GM19240 (cell line): ENCODE results near the gene VPS13D.
"Not testable (repeated sequence)": the region's sequence is repeated elsewhere in the genome, so short reads cannot be mapped to it uniquely, and the experiment has no call there.

Source experiments
- DNase-seq: peaks from one replicate; pipeline ENCODE4 v3.0.0; 2011; ENCODE audit warnings: low spot score; ENCODE audit not compliant: insufficient read length

The VPS13D gene

DNA sequence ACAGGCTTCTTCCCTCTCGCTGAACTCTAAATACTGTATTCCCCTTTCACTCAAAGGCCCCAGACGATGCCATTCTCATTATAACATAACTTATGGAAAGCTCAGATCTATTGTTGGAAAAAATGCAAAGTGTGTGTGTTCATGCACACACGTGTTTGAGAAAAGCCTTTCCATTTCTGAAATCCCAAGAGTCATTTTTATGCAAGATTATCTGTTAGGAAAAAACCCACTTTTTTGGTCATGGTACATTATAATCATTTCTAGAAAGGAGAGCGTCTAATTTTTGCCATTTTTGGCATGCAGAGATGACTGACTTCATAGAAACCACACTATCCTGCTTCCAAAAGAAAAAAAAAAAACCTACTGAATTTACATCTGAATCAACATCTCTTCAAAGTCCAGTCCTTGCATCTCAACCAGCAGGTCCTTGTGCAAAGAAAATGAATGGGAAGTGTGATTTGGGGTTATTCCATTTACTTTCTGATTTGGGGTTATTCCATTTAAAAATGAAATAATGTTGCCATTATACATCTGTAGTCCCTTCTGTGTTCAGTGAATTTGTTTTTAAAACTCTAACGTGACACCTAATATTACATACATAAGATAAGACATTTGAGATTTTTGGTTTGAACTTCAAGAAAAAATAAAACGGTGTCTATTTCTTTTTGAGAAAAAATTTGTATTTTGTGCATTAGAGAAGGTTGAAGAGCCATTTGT is 237.9 kb downstream of the VPS13D start:
- DNase-seq: no peak

DNA sequence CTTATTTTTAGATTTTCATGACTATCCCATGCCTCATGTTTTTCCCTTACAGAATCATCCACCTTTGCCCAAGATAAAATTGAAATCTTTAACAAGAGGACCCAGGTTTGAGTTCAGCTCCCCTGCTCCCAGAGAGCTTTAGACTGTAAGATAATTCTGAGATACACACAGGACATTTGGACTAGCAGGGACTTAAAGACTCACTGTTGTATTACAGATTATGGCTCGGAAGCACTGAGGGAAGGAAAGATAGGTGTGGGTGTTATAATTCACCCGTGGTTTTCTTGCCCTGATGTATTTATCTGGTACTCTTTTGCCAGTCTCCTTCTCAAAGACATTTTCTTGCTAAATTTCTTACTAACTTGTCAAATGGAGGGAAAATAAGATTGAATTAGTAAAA is 238.5 kb downstream of the VPS13D start:
- DNase-seq: no peak

DNA sequence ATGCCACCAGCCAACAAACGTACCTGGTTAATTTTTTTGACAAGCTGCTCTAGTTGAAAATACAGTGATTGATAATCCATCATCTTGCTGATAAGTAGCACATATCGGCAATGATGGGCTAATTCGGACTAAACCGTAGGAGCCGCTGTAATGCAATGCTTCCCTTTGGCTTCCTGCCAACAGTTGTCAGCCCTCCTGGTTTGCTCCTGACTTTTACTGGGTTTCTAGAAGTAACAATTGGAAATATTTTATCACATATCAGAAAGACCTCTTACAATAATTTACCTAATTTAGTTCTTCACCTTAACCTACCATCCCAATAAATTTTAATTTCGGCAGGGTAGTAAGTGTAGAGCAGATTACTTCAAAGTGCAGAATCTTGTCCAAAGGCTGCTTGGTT is 239.7 kb downstream of the VPS13D start:
- DNase-seq: no peak

DNA sequence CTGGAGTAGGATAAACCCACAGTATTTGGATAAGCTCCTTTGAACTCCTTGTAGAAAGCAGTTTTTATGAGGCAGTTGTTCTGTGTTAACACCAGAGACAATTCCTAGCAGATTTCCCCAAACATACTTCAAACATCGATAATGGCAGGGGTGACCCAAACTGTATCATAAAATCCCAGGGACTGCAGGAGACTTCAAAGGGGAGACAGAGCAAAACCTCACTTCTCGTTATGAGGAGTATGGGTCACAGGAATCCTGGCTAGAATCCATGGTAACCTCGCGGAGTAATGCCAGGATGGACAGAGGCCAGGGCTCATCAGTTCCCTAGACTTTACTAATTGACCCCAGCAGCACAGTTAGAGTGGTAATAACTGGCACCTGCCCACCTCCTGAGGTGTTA is 240.2 kb downstream of the VPS13D start:
- DNase-seq: no peak

DNA sequence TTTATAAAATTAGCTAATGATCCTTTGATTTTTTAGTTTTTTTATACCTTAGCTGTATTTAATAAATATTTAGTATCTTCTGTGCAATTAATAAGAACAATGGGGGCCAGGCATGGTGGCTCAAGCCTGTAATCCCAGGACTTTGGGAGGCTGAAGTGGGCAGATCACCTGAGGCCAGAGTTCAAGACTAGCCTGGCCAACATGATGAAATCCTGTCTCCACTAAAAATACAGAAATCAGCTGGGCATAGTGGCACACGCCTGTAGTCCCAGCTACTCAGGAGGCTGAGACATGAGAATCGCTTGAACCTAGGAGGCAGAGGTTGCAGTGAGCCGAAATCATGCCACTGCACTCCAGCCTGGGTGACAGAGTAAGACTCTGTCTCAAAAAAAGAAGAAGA is 241.1 kb downstream of the VPS13D start:
- not testable (repeated sequence) for DNase-seq

DNA sequence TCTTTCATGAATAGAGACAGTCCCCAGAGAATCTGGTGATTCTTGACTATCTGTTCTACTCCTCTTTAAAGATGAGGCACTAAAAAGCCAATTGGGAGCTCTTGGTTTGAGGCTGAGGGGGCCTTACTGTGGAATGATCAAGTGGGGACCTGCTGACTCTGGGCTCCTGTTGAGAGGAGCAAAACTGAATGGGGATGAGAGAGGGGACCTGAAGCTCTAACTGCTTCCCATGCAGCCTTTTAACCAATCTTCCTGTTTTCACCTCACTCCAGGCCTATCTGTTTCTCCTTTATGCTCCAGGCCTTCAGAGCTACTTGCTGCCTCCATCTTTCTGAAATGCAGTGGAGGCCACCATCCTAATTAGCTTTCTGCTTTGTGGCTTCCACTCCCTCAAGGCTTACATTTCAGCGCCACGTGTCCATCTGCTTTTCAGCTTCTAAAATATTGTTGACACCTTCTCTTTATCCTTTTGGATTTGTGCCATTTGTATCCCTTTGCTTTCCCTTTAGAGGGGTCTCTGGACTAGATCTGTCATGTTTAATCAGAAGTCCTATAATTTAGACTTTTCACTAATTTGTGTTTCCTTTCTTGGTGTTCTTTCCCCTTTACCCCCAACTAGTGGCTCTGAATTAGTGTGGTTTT is 242.4 kb downstream of the VPS13D start:
- DNase-seq: no peak

DNA sequence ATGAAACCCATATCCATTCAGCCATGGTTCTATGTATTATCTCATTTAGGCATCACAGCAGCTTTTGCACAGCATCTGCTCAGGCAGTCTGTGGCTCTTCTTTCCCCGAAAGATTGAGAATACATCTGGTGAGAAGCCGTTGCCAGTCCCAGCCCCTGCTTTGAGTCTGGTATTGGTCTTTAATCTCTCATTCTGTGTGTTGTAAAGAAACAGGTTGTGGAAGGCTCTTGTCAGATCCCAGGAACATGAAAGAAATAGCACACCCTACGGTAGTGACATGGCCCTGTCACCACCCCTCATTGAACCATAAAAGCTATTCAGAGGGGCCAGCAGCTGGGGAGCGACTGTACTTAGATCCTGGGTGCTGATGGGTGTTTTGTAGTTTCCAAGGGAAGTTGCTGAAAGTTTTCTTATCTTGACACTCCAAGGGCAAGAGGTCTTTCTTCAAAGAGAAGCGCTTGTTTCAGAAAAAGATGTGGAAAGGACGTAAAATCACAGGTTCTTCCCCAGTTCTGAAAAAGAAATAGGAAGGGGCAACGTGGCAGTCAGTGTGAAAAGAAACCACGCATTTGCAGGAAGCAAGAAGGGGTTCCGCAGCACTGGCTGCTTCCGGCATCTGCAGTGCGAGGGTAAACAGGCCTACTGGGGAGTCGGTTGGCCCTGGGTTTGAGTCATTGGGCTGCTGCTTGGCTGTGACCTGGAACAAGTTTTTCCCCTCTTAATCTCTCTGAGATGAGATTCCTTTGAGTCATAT is 243.1 kb downstream of the VPS13D start:
- peak; percentile 30 for DNase-seq

DNA sequence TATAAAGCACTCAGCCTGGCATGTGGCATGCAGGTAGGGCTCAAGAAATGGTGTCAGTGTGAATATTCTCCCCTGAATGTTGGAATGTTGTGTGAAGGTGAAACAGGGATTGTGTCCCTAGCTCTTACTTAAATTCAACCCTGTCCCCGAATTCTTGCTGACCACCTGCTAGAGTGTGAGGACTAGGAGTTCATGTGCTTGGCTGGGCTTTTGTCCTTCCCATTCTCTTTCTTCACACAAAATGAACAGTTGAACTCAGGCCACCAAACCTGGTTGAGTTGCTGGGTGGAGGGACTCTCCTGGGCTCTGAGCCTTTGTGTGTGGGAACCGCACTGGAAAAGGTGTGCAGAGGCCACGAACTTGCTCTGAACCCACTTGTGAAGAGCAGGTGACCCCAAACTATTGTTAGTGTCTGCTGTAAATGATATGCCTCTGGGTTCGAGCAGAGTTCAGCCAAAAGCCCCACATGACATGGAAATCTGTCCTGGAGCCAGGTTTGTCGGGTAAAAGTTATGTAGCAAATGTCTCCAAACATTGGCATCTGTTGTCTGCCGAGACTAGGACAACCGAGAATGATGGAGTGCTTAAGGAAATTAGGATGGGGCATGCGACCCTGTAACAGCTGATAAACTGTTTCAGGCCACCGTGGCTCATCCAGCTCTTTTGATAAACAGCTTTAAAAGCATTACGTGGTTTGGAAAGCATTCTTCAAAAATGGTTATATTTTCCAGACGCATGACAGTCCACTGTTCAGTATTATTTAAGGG is 243.9 kb downstream of the VPS13D start:
- DNase-seq: no peak

DNA sequence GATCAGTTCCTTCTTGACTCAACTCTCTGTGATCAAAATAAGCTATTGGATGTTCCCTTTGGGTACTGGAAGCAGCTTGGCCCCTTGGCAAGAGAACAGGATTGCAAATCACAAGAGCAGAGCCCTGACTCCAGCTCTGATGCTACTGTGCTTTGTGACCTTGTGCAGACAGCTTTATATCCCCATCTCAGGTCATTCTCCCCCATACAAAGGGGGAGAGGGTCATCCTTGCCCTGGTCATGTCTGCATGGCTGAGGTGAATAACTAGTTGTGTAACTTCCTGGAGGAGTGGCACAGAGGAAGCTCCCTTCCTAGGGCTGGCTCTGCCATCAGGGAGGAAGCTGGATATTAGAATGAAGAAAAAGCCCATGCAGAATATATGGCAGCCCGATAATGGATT is 245.3 kb downstream of the VPS13D start:
- DNase-seq: no peak

DNA sequence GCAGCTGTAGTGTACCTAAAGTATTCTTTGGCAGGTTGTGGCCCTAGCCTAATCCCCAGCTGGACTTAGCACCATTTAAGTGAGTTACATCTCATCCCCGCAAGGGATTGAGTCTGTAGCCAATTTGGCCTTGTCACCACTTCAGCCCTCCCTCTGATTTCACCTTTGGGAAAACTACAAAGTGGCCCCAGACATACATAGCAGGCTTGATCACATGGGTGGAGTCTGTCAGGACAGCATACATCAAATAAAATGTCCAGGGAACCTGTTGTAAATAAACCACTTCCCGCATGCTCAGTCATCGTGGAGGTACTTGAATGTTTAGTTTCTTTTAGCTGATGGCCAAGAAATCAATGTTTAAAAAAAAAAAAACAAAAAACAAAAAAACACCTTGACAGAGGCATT is 245.7 kb downstream of the VPS13D start:
- DNase-seq: no peak

DNA sequence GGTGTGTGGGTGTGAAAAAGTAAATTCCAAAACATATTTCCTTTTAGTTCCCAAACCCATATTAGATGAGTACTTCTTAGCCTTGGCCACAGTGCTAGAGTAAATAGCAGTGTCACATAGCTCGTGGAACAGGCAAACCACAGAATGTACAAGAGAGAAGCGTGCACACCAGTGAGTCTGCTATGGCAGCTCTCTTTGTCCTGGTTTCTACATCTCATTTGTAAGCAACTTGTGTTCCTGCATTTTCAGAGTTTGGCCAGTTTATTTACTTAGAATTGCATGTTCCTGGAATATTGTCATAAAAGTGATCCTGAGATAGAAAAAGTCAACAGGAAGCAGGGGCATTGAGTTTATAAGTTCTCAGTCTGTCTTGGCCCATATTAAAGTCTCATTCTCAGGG is 246.1 kb downstream of the VPS13D start:
- no peak for DNase-seq

DNA sequence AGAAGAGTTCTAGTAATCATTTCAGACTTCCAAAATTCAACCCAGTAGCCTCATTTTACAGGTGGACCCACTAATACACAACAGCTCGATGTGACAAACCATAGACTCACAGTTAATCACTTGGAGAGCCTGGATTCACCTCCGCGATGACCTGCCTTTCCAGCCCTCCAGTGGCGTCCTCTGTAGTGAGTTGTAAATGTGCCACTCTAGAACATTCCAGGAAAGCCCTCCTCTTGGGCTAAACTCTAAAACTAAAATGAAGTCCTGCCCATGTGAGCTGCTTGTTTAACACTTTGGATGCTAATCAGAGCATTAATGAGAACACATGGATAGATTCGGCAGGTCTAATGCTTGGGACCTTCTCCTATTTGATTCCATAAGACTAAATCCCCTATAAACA is 247.5 kb downstream of the VPS13D start:
- DNase-seq: no peak

DNA sequence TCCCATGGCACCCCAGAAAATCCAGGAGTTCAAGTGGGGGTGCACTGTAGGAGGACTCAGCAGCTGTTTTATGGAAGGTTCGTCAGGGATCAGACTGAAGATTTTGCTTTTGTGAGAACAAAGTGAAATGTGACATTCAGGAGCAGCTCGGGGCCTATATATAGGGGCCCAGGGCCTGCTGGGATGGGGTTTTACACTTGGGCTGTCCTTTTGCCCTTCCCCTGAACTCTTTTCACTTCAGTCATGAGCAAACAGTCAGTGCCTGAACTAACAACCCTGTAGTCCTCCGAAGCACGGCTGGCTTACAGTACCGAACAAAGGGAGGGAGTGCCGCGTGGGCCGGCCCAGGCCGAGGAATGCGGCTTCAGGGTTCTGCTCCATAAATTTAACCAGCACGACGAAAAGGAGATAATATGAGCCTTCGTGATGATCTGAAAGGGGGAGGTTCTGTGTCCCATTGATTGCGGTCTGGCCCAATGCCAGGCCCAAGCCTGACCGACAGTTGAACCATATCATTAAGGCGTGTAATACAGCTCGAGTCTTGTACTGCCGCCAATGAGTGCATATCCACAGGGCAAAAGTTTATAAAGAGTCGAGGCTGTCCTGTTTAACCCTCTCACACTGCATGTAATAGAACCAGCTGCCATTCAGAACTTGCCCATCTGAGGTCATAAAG is 248.2 kb downstream of the VPS13D start:
- no peak for DNase-seq

DNA sequence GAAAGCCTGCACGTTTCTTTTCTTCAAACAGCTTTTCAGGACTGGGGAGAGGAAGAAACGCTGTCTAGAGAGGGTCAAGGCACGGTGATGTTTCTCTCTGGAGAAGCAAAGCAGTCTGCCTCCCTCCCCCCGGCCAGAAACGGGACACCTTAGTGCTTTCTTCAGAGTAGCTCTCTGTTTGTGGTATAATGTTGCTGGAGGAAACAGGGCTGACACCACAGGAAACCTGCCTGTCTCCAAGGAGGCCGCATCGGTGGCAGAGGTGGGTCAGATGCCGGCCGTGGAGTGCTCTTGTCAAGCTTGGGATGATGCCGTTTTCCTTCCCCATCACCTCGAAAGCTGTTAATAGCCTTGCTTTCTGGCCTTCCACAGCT is 248.8 kb downstream of the VPS13D start:
- DNase-seq: no peak

DNA sequence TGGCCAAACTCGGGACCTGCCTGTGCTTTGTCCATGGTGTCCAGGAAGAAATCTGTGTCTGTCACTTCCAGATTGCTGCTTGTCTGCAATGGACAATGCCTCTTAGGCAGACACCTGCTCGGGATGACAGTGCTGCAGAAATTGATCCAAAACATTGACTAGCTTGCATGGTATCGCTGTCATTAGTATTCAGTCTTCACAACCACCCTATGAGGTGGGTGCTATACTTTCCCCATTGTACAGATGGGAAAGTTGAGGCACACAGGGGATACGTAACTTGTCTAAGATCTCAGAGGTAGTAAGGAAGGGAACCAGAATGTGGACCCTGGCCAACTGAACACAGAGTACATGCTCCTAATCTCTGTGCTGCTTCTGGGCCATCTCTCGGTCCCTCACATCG is 249.5 kb downstream of the VPS13D start:
- no peak for DNase-seq

DNA sequence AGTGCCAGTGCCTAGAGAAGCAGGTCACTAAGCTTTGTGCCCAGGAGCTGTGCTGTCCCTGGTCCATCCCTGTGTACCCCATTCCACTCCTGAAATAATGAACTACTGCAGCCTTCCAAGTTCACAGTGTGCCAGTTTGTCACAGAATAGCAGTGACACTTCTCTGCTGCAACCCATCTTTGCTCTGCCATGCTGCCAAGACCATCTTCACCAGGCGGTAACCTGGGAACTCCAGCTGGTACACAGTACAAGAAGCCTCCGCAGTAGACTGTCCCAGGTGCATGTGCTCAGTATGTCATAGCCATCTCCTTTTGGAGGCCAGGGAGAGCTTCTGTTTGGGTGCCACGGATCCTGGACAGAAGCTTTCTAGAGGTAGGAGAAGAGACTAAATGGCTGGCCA is 250.2 kb downstream of the VPS13D start:
- DNase-seq: no peak

DNA sequence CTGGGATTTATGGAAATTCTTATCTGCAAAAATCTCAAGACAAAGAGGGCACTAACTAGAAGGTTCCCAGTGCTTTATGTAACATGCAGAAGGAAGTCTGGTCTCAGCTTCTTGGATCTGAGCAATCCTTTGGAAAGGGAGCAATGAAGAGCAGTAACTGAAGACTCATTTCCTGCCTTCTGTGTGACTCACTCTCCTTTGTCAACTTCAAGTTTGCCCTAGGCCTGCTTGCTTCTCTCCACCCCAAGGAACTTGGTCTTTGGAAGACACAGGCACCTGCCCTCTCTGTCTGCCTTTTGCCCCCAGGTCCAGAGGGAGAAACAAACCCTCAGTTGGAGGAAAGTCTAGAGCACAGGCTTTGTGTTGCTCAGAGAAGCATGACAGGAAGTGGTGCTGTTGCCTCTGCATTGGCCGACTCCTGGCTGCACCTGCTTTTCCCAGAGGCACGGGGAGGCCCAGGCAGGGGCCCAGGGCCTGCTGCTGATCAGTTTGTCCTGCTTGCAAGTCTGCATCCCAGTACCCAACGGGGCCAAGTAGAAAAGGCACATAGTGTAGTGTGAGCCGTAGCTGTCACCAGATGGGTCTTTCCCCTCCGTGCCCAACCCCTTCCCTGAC is 251.0 kb downstream of the VPS13D start:
- DNase-seq: no peak

DNA sequence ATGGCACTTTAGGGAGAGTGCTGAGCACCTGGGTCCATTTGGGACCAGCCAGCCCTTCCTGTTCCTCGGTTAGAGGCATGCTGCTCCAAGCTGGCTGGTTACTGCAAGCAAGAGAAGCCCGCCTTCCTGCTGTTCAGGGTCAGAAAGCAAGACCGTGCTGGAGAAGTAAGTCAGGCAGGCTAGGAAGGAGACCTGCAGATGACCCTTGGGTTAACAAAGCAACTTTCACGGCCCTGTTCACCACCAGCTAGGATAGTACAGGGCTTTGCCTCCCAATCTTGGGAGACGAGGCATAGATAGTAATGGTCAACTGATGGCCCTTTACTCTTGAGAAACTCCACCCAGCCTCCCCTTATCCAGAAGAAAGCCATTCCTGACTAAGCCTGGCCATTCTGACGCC is 252.1 kb downstream of the VPS13D start:
- DNase-seq: no peak

DNA sequence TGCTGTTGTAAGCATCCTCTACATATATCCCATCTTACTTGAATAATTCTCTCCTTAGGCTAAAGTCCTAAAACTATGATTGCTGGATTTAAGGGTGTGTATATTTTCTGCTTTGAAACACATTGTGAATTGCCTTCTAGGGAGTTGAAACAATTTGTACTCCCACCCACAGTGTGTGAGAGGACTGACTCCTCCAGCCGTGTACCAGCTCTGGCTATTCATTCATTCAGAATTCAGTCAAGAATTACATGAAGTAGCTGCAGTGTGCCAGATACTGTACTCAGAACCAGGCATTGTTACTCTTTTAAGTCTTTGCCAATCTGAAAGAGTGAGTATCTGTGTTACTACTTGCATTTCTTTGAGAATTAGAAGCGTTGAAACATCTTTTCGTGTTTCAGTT is 253.2 kb downstream of the VPS13D start:
- DNase-seq: no peak

DNA sequence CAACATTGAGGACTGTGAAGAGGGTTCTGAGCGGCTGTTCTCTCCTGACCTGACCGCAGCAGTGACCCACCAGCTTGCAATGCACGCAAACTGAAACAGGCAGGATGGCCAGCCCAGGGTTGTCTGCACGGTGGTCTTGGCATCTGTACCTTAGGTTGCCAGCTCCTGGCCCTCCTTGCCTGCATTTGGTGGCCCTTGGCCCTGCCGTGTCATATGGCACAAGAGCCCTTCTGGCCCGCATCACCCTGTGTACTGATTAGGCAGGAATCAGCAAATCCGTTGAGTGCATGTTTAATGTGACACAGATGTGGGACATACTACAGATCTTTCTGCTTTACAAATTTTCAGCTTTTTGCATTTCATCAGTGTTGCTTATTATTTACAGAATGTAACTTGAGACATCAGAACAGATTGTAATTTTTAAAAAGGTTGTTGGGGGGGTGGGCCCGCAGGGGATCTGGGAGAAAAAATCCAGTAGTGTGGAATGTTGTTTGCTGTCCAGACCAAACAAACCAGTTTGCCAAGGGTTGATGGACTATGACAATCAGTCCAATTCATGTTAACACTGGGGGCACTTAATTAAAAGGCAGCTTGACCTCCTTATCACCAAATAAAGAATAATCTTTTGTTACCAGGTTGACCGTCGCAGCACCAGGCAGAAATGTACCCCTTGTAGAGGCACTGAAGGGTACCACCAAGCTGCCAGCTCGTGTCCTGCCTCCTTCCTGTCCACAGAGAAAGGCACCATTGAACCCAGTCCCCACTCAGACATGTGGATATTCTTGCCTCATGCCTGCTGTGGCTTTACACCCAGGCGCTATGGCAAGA is 255.6 kb downstream of the VPS13D start:
- DNase-seq: no peak
